Activated CD8-positive, alpha-beta T cell treated with anti-CD3 and anti-CD28 coated beads for 36 hours (primary cell): ENCODE data around the gene AGO3. TPM values are rescaled to one million over a fixed set of nuclear protein-coding genes. Genes with fewer than 3 reads are reported as not detected.

Source experiments
- ATAC-seq: fragments of 200-7000 bp; cut with Tn5 transposase; one replicate; pipeline ENCODE4 v1.10.0; 2021; ENCODE audit warnings: mild to moderate bottlenecking, moderate library complexity
- CTCF ChIA-PET: fragments of 350-600 bp; sonication (Branson Sonifier 250); formaldehyde crosslinking; loops from one replicate; lab custom pipeline; 2021; ENCODE audit warnings: antibody characterized with exemption; lab: Charles Lee
- POLR2A ChIA-PET: fragments of 350-600 bp; sonication (Branson Sonifier 250); formaldehyde crosslinking; loops from one replicate; lab custom pipeline; 2021; ENCODE audit warnings: antibody characterized with exemption; lab: Charles Lee
- DNase-seq: peaks from one replicate; pipeline ENCODE4 v3.0.0-alpha.2; 2020
- H3K27ac Mint-ChIP-seq: one replicate; pipeline ENCODE4 v1.8.0; 2021; ENCODE audit warnings: mild to moderate bottlenecking, mixed read lengths
- H3K27me3 Mint-ChIP-seq: one replicate; pipeline ENCODE4 v1.8.0; 2021; ENCODE audit warnings: mixed read lengths
- H3K36me3 Mint-ChIP-seq: one replicate; pipeline ENCODE4 v1.8.0; 2021; ENCODE audit warnings: low read depth, mixed read lengths
- H3K4me1 Mint-ChIP-seq: one replicate; pipeline ENCODE4 v1.8.0; 2021; ENCODE audit warnings: low read depth, mixed read lengths
- H3K4me3 Mint-ChIP-seq: one replicate; pipeline ENCODE4 v1.8.0; 2021; ENCODE audit warnings: mild to moderate bottlenecking, moderate library complexity, mixed read lengths
- H3K9me3 Mint-ChIP-seq: one replicate; pipeline ENCODE4 v1.8.0; 2021; ENCODE audit warnings: mixed read lengths
- intact Hi-C: fragments of 100-400 bp; cut with micrococcal nuclease; formaldehyde crosslinking; loops from one replicate; pipeline ENCODE4 v1.10.0; 2022
- total RNA-seq, 2 experiments: library from RNA; stranded (reverse); gene quantifications; one replicate each; pipeline ENCODE4 v1.2.3, GENCODE V29; 2021
- TF ChIP-seq, protein P1 (sequence below): fragments of 200-600 bp; IDR thresholded peaks from one replicate; pipeline ENCODE4 v1.8.0; 2022; ENCODE audit warnings: antibody characterized with exemption, mild to moderate bottlenecking

The AGO3 gene
- total RNA-seq, 2 experiments from 2014 or later, result 27.7 to 30.0 TPM

DNA sequence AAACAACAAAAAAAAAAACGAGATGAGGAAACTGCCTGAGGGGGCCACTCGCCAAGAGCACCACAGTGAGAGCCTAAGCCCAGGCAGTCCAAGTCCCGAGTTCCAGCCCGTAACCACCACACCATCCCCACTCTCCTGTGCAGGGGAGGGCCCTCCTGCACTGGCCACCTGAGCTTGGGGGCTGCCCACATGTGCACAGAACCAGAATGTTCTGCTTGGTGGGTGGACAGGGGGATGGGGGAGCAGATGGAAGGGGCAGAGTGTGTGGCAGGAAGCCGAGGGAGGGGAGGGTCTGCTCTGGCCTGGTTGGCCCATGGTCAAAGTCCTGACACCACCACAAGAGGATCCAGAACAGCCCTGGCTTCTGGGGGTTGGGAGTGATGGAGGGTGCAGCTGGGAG is 175.4 kb downstream of the AGO3 start:
- ChIA-PET CTCF (interaction anchor here (1.1 to 6.0 kb wide), 4 partner anchors 10 to 179 kb away, joined by 3 to 37 read pairs (median 4); no protein-coding TSS in a partner anchor), POLR2A (no interaction called here)
- Mint-ChIP-seq H3K9me3 (no peaks in the 10 kb centered on the region), H3K27me3 (no peaks in the 10 kb centered on the region), H3K4me1 (peaks cover 27% of the 10 kb centered on the region), H3K4me3 (no peak overlapping the region), H3K27ac (no peak overlapping the region), H3K36me3 (no peaks in the 10 kb centered on the region)
- TF ChIP-seq, protein P1, sequence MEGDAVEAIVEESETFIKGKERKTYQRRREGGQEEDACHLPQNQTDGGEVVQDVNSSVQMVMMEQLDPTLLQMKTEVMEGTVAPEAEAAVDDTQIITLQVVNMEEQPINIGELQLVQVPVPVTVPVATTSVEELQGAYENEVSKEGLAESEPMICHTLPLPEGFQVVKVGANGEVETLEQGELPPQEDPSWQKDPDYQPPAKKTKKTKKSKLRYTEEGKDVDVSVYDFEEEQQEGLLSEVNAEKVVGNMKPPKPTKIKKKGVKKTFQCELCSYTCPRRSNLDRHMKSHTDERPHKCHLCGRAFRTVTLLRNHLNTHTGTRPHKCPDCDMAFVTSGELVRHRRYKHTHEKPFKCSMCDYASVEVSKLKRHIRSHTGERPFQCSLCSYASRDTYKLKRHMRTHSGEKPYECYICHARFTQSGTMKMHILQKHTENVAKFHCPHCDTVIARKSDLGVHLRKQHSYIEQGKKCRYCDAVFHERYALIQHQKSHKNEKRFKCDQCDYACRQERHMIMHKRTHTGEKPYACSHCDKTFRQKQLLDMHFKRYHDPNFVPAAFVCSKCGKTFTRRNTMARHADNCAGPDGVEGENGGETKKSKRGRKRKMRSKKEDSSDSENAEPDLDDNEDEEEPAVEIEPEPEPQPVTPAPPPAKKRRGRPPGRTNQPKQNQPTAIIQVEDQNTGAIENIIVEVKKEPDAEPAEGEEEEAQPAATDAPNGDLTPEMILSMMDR, result no peak
- ATAC-seq, result no peak
- DNase-seq, result no peak
- intact Hi-C loops, result no loop called here

- intact Hi-C loops, result no loop called here
- DNase-seq, result no peak
- CTCF ChIA-PET, result interaction anchor here (1.3 to 6.0 kb wide), 3 partner anchors 12 to 178 kb away, joined by 3 to 37 read pairs (median 5); no protein-coding TSS in a partner anchor
- no peak overlapping the region for H3K4me3 Mint-ChIP-seq
- no peak for ATAC-seq
- no peaks in the 10 kb centered on the region for H3K36me3 Mint-ChIP-seq
- H3K4me1 Mint-ChIP-seq, result peaks cover 34% of the 10 kb centered on the region
- TF ChIP-seq, protein P1, result no peak
- POLR2A ChIA-PET, result interaction anchor here (1.5 kb wide), 1 partner anchor 13 kb away, joined by 3 read pairs; no protein-coding TSS in a partner anchor
- no peak overlapping the region for H3K27ac Mint-ChIP-seq
- H3K9me3 Mint-ChIP-seq, result no peaks in the 10 kb centered on the region
- H3K27me3 Mint-ChIP-seq, result no peaks in the 10 kb centered on the region
Observed at GRCh38 chr1:36107394-36107793, 176.5 kb downstream of the AGO3 start.

- peaks cover 34% of the 10 kb centered on the region for H3K4me1 Mint-ChIP-seq
- ChIA-PET CTCF (interaction anchor here (2.3 to 6.0 kb wide), 2 partner anchors 8 to 27 kb away, joined by 11 to 37 read pairs; no protein-coding TSS in a partner anchor), POLR2A (interaction anchor here (1.1 to 1.5 kb wide), 3 partner anchors 11 to 54 kb away, joined by 3 read pairs; no protein-coding TSS in a partner anchor)
- no peaks in the 10 kb centered on the region for H3K9me3 Mint-ChIP-seq
- H3K36me3 Mint-ChIP-seq, result no peaks in the 10 kb centered on the region
- ATAC-seq (no peak), DNase-seq (no peak)
- H3K27me3 Mint-ChIP-seq, result no peaks in the 10 kb centered on the region
- no peak overlapping the region for H3K4me3 Mint-ChIP-seq
- intact Hi-C loops, result no loop called here
- TF ChIP-seq, protein P1, result no peak
- no peak overlapping the region for H3K27ac Mint-ChIP-seq
Observed at GRCh38 chr1:36108314-36108713, 177.4 kb downstream of the AGO3 start.

DNA sequence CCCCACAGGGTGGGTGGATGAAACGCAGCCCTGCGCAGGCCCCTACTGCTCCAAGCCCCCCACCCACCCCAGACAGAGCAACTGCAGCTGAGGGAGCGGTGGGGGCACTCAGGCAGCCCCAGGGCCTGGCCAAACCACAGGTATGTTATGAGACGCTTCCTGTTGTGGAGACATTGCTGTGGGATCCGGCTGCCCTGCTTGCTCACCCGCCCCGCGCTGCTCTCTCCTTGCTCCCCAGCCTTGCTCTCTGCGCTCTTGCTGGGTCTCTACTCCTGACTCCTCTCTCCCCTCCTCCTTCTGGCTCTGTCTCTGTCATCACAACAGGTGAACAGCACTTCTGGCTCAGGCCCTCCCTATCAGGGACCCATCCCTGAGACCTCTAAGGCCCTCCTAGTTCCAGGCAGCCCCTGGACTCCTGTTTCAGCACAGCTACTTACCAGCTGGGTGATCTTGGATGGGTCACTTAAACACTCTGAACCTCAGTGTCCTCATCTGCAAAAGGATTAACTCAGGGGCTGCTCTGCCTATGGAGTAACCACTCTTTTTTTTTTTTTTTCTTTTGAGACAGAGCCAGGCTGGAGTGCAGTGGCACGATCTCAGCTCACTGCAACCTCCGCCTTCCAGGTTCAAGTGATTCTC is 178.3 kb downstream of the AGO3 start:
- intact Hi-C loops, result no loop called here
- no peaks in the 10 kb centered on the region for H3K27me3 Mint-ChIP-seq
- peak; percentile 78 for DNase-seq
- H3K4me1 Mint-ChIP-seq, result peaks cover 34% of the 10 kb centered on the region
- ATAC-seq, result peak; percentile 96
- no peaks in the 10 kb centered on the region for H3K9me3 Mint-ChIP-seq
- no peak overlapping the region for H3K4me3 Mint-ChIP-seq
- H3K36me3 Mint-ChIP-seq, result no peaks in the 10 kb centered on the region
- POLR2A ChIA-PET, result interaction anchor here (0.6 to 1.2 kb wide), 3 partner anchors 10 to 340 kb away, joined by 3 read pairs; partner anchors contain the start of gene CLSPN
- H3K27ac Mint-ChIP-seq, result peak overlapping the region; percentile 82
- CTCF ChIA-PET, result interaction anchor here (2.3 to 6.0 kb wide), 2 partner anchors 9 to 26 kb away, joined by 11 to 37 read pairs; no protein-coding TSS in a partner anchor
- TF ChIP-seq, protein P1, result no peak

GRCh38 chr1:36111151-36111550 is 180.2 kb downstream of the AGO3 start:
- Mint-ChIP-seq H3K4me1 (peaks cover 34% of the 10 kb centered on the region), H3K4me3 (no peak overlapping the region), H3K27ac (no peak overlapping the region), H3K9me3 (no peaks in the 10 kb centered on the region), H3K27me3 (no peaks in the 10 kb centered on the region), H3K36me3 (no peaks in the 10 kb centered on the region)
- TF ChIP-seq, protein P1, result no peak
- ATAC-seq (no peak), DNase-seq (no peak)
- ChIA-PET CTCF (interaction anchor here (1.3 to 2.6 kb wide), 2 partner anchors 11 to 23 kb away, joined by 4 to 7 read pairs; no protein-coding TSS in a partner anchor), POLR2A (interaction anchor here (0.6 kb wide), 1 partner anchor 23 kb away, joined by 5 read pairs; no protein-coding TSS in a partner anchor)
- intact Hi-C loops, result no loop called here
